Muscle of leg (tissue), 11 donors: ENCODE results near the gene ORC5. TPM values are rescaled to one million over a fixed set of nuclear protein-coding genes. Genes with fewer than 3 reads are reported as not detected.

Source experiments
- DNase-seq: peaks from one replicate; pipeline ENCODE4 v3.0.0; 2013
- H3K27ac ChIP-seq: one replicate; pipeline ENCODE4 v1.5.1; 2013; ENCODE audit warnings: mild to moderate bottlenecking, low read length, control low read depth
- H3K27me3 ChIP-seq: one replicate; pipeline ENCODE4 v1.6.1; 2013; ENCODE audit warnings: low read length; ENCODE audit not compliant: control insufficient read depth, insufficient read depth
- H3K36me3 ChIP-seq: one replicate; pipeline ENCODE4 v1.6.1; 2013; ENCODE audit warnings: low read length; ENCODE audit not compliant: control insufficient read depth, insufficient read depth
- H3K4me1 ChIP-seq: one replicate; pipeline ENCODE4 v1.6.1; 2013; ENCODE audit warnings: low read length; ENCODE audit not compliant: control insufficient read depth, insufficient read depth
- H3K4me3 ChIP-seq: one replicate; pipeline ENCODE4 v1.5.1; 2013; ENCODE audit warnings: low read length, control low read depth
- H3K9me3 ChIP-seq: replicated peaks from 2 replicates; pipeline ENCODE4 v1.6.1; 2013; ENCODE audit warnings: low read depth, low read length; ENCODE audit not compliant: control insufficient read depth
- WGBS: methylation state at CpG from one replicate; pipeline ENCODE4 v1.1.5; 2013; ENCODE audit warnings: missing lambda C conversion rate; ENCODE audit not compliant: insufficient coverage; 5-methylcytosine and 5-hydroxymethylcytosine counted together
- polyA plus RNA-seq, 8 donors: library from polyadenylated mRNA; unstranded; fragments of 120-200 nt; gene quantifications; one replicate each; pipeline versions ENCODE4 v1.2.1 to v1.2.3, GENCODE V29; 2013; ENCODE audit warnings: inconsistent platforms in 1 of 8, low replicate concordance in 1 of 8; ENCODE audit not compliant: insufficient read length in 8 of 8, insufficient read depth in 1 of 8
- total RNA-seq: library from RNA; stranded (reverse); fragments of 120-200 nt; gene quantifications from one replicate; pipeline ENCODE4 v1.2.4, GENCODE V29; 2013

The ORC5 gene
- total and polyA plus RNA-seq, 9 donors, result 12.4 to 16.6 (median 14.9) TPM

GRCh38 chr7:104161244-104161643 lies 46.6 kb downstream of the ORC5 start:
- Histone ChIP-seq H3K4me3 (no peak overlapping the region), H3K27ac (no peak overlapping the region), H3K27me3 (no peaks in the 10 kb centered on the region), H3K36me3 (peaks cover 6% of the 10 kb centered on the region), H3K9me3 (no peaks in the 10 kb centered on the region), H3K4me1 (no peaks in the 10 kb centered on the region)
- 43% methylated on average over 2 of the region's 3 CpGs for WGBS
- DNase-seq, result no peak

- H3K4me3 ChIP-seq, result no peak overlapping the region
- no peak overlapping the region for H3K27ac ChIP-seq
- H3K36me3 ChIP-seq, result peaks cover 3% of the 10 kb centered on the region
- H3K9me3 ChIP-seq, result no peaks in the 10 kb centered on the region
- H3K27me3 ChIP-seq, result no peaks in the 10 kb centered on the region
- peak; percentile 22 for DNase-seq
- H3K4me1 ChIP-seq, result no peaks in the 10 kb centered on the region
These were observed 47.4 kb downstream of the ORC5 start for GRCh38 chr7:104160375-104160774.

DNA sequence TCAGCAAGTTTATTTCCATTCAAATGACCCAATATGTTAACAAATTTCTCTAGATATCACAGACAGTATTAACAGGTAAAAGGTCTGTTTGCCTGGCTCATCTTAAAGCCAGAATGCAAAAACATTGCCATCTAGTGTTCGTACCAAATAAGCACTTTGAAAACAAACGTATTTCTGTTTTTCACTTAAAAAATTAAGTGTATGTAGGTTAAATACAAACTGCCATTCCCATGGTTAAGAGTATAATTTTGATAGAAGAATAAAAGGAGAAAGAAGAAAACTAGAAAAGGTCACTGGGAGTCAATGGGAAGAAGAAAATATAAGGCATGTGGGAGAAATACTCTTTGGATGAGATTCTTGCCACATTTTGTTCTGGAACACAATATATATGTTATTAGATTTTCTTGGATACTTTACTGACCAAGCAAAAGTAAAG lies 51.0 kb downstream of the ORC5 start:
- no peaks in the 10 kb centered on the region for H3K27me3 ChIP-seq
- no peaks in the 10 kb centered on the region for H3K4me1 ChIP-seq
- no peaks in the 10 kb centered on the region for H3K9me3 ChIP-seq
- WGBS, result no CpG with 5 or more reads among the region's 2 CpGs
- H3K36me3 ChIP-seq, result peaks cover under 1% of the 10 kb centered on the region
- H3K27ac ChIP-seq, result no peak overlapping the region
- peak; percentile 15 for DNase-seq
- no peak overlapping the region for H3K4me3 ChIP-seq

- H3K9me3 ChIP-seq, result no peaks in the 10 kb centered on the region
- no peak overlapping the region for H3K4me3 ChIP-seq
- no peaks in the 10 kb centered on the region for H3K4me1 ChIP-seq
- WGBS, result 83% methylated on average over 1 of the region's 4 CpGs
- no peaks in the 10 kb centered on the region for H3K27me3 ChIP-seq
- H3K36me3 ChIP-seq, result peaks cover 3% of the 10 kb centered on the region
- H3K27ac ChIP-seq, result no peak overlapping the region
- DNase-seq, result no peak
These were observed 54.5 kb downstream of the ORC5 start for GRCh38 chr7:104153287-104153686.

GRCh38 chr7:104152468-104152867 lies 55.3 kb downstream of the ORC5 start:
- no peak for DNase-seq
- Histone ChIP-seq H3K9me3 (no peaks in the 10 kb centered on the region), H3K36me3 (peaks cover 3% of the 10 kb centered on the region), H3K27ac (no peak overlapping the region), H3K4me3 (no peak overlapping the region), H3K27me3 (no peaks in the 10 kb centered on the region), H3K4me1 (no peaks in the 10 kb centered on the region)
- no CpG with 5 or more reads among the region's 1 CpG for WGBS

DNA sequence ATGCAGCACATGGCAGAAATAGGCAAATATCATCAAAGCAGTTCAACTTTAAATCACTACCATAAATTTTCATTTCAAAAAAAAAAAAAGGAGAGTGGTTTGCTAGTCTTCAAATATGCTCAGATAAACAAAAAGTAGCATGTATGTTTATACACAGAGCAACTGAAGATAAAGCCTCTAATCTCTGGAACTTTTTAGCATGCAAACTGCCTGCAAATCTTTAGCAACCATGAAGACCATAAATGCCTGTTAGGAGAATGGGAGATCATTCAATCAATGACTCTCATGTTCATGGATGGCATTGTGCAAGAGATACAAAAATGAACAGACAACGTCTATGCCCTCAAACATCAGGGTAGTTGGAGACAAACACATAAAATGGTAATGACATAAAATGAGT lies 57.3 kb downstream of the ORC5 start:
- Histone ChIP-seq H3K4me3 (no peak overlapping the region), H3K9me3 (no peaks in the 10 kb centered on the region), H3K4me1 (no peaks in the 10 kb centered on the region), H3K27ac (no peak overlapping the region), H3K27me3 (no peaks in the 10 kb centered on the region), H3K36me3 (peaks cover 3% of the 10 kb centered on the region)
- WGBS, result no CpG with 5 or more reads among the region's 1 CpG
- DNase-seq, result no peak

DNA sequence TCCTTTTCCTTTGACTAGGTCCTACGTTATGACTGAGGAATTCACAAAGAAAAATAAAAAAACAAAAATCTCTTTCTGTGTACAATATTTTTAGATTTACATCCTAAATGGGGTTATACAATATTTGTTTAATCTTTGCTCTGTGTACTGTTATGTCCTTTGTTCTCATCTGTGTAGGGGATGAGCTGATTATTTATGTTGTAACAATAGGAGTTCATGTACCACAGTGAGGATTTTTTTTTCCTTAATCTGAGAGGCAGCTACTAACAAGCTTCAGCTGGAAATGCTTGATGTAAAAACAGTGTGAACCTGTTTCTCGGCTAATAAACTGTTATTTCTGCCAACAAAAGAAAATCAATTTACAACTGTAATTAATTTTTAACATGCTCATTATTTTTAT lies 58.0 kb downstream of the ORC5 start:
- Histone ChIP-seq H3K27me3 (no peaks in the 10 kb centered on the region), H3K27ac (no peak overlapping the region), H3K36me3 (peaks cover 3% of the 10 kb centered on the region), H3K9me3 (no peaks in the 10 kb centered on the region), H3K4me1 (no peaks in the 10 kb centered on the region), H3K4me3 (no peak overlapping the region)
- WGBS, result no CpG with 5 or more reads among the region's 2 CpGs
- no peak for DNase-seq

DNA sequence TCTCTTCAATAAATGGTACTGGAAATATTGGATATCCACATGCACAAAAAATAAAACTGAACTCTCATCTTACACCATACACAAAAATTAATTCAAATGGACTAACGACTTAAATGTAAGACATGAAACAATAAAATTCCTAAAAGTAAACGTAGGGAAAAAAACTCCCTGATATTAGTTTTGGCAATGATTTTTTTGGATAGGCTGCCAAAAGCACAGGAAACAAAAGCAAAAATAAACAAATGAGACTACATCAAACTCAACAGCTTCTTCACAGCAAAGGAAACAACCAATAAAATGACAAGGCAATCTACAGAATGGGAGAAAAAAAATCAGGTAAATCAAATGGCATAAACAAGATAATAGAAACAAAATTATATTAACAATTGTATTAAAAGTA lies 65.7 kb downstream of the ORC5 start:
- H3K27me3 ChIP-seq, result no peaks in the 10 kb centered on the region
- WGBS, result no CpG with 5 or more reads among the region's 2 CpGs
- no peaks in the 10 kb centered on the region for H3K9me3 ChIP-seq
- no peak overlapping the region for H3K4me3 ChIP-seq
- no peak overlapping the region for H3K27ac ChIP-seq
- no peaks in the 10 kb centered on the region for H3K4me1 ChIP-seq
- no peak for DNase-seq
- H3K36me3 ChIP-seq, result peaks cover 2% of the 10 kb centered on the region

DNA sequence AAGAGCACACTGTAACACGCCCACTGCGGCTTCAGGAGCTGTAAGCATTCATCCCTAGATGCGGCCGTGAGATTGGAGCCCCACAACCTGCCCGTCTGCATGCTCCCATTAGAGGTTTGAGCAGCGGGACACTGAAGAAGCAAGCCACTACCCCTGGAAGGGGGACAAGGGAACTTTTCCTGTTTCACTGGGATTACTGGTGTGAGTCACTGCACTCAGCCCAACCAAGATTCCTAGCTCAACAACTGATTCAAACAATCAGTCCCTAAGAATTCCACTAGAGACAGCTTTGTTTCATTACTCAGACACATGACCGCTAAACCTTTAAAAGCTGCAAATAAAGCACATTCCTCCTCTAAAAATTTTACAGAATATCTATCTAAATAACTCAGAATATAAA lies 69.8 kb downstream of the ORC5 start:
- WGBS, result 93% methylated on average over 5 of the region's 7 CpGs
- Histone ChIP-seq H3K27ac (no peak overlapping the region), H3K9me3 (no peaks in the 10 kb centered on the region), H3K27me3 (no peaks in the 10 kb centered on the region), H3K4me1 (no peaks in the 10 kb centered on the region), H3K4me3 (no peak overlapping the region), H3K36me3 (peaks cover 7% of the 10 kb centered on the region)
- no peak for DNase-seq

GRCh38 chr7:104137511-104137910 lies 70.3 kb downstream of the ORC5 start:
- 96% methylated on average over 10 of the region's 10 CpGs for WGBS
- H3K9me3 ChIP-seq, result no peaks in the 10 kb centered on the region
- H3K36me3 ChIP-seq, result peaks cover 7% of the 10 kb centered on the region
- no peak overlapping the region for H3K27ac ChIP-seq
- H3K4me3 ChIP-seq, result no peak overlapping the region
- no peak for DNase-seq
- no peaks in the 10 kb centered on the region for H3K4me1 ChIP-seq
- no peaks in the 10 kb centered on the region for H3K27me3 ChIP-seq

- no peak for DNase-seq
- H3K4me1 ChIP-seq, result no peaks in the 10 kb centered on the region
- H3K27ac ChIP-seq, result no peak overlapping the region
- H3K27me3 ChIP-seq, result no peaks in the 10 kb centered on the region
- no peak overlapping the region for H3K4me3 ChIP-seq
- WGBS, result 100% methylated on average over 1 of the region's 3 CpGs
- no peaks in the 10 kb centered on the region for H3K9me3 ChIP-seq
- peaks cover 7% of the 10 kb centered on the region for H3K36me3 ChIP-seq
These were observed 70.8 kb downstream of the ORC5 start for GRCh38 chr7:104136981-104137380.
